ENCODE measurements around the gene CLTA.

DNA sequence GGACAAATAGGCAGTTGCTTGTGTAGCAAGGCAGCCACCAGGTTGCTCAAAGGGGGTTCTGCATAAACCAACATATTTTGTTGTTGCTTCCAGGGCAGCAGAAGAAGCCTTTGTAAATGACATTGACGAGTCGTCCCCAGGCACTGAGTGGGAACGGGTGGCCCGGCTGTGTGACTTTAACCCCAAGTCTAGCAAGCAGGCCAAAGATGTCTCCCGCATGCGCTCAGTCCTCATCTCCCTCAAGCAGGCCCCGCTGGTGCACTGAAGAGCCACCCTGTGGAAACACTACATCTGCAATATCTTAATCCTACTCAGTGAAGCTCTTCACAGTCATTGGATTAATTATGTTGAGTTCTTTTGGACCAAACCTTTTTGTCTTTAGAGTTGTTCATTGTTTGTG lies 20.8 kb downstream of the CLTA start:
- TF ChIP-seq, protein P1, sequence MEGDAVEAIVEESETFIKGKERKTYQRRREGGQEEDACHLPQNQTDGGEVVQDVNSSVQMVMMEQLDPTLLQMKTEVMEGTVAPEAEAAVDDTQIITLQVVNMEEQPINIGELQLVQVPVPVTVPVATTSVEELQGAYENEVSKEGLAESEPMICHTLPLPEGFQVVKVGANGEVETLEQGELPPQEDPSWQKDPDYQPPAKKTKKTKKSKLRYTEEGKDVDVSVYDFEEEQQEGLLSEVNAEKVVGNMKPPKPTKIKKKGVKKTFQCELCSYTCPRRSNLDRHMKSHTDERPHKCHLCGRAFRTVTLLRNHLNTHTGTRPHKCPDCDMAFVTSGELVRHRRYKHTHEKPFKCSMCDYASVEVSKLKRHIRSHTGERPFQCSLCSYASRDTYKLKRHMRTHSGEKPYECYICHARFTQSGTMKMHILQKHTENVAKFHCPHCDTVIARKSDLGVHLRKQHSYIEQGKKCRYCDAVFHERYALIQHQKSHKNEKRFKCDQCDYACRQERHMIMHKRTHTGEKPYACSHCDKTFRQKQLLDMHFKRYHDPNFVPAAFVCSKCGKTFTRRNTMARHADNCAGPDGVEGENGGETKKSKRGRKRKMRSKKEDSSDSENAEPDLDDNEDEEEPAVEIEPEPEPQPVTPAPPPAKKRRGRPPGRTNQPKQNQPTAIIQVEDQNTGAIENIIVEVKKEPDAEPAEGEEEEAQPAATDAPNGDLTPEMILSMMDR (IDR thresholded peaks at IDR 0.05; ENCODE audit: poor library complexity, severe bottlenecking): no peak
- TF ChIP-seq, protein P2, sequence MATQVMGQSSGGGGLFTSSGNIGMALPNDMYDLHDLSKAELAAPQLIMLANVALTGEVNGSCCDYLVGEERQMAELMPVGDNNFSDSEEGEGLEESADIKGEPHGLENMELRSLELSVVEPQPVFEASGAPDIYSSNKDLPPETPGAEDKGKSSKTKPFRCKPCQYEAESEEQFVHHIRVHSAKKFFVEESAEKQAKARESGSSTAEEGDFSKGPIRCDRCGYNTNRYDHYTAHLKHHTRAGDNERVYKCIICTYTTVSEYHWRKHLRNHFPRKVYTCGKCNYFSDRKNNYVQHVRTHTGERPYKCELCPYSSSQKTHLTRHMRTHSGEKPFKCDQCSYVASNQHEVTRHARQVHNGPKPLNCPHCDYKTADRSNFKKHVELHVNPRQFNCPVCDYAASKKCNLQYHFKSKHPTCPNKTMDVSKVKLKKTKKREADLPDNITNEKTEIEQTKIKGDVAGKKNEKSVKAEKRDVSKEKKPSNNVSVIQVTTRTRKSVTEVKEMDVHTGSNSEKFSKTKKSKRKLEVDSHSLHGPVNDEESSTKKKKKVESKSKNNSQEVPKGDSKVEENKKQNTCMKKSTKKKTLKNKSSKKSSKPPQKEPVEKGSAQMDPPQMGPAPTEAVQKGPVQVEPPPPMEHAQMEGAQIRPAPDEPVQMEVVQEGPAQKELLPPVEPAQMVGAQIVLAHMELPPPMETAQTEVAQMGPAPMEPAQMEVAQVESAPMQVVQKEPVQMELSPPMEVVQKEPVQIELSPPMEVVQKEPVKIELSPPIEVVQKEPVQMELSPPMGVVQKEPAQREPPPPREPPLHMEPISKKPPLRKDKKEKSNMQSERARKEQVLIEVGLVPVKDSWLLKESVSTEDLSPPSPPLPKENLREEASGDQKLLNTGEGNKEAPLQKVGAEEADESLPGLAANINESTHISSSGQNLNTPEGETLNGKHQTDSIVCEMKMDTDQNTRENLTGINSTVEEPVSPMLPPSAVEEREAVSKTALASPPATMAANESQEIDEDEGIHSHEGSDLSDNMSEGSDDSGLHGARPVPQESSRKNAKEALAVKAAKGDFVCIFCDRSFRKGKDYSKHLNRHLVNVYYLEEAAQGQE (IDR thresholded peaks at IDR 0.05; ENCODE audit: borderline replicate concordance): no peak
- TF ChIP-seq EZH2 (IDR thresholded peaks at IDR 0.05; ENCODE audit: borderline replicate concordance, insufficient read depth, low read length, poor library complexity, severe bottlenecking) (no peak), MXI1 (conservative IDR thresholded peaks at IDR 0.05; ENCODE audit: poor library complexity, severe bottlenecking) (no peak), POLR2AphosphoS5 (IDR thresholded peaks at IDR 0.05) (no peak), RAD21 (conservative IDR thresholded peaks at IDR 0.05) (no peak)

Data from neural cell (in vitro differentiated cells).